Amniotic epithelial cell (primary cell): Measurements from ENCODE around the gene THRB.
A peak's percentile ranks its signal among the peaks of the same experiment; 100 is the strongest.

ENCODE experiments used
- DNase-seq: peaks from one replicate; pipeline ENCODE4 v3.0.0-alpha.2; 2010; ENCODE audit warnings: low read depth

Gene THRB

DNA sequence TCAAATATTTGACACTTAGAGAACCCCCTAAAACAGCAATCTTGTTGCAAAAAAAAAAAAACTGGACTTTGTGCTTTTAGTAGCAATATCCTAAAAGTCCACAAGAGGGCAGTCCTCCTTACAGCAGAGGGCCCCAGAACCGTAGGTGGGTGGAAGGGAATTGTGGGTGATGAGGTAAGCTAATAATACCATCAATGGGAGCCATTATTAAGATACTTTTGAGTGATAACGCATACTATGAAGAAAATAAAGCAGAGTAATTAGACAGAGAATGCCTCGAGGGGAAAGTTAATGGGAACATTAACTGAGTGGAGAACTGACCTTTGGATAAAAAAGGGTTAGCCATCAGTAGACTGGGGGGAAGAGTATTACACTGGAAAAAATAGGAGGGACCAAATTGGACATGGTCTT, 229.9 kb downstream of the THRB start:
- peak; percentile 52 for DNase-seq

DNA sequence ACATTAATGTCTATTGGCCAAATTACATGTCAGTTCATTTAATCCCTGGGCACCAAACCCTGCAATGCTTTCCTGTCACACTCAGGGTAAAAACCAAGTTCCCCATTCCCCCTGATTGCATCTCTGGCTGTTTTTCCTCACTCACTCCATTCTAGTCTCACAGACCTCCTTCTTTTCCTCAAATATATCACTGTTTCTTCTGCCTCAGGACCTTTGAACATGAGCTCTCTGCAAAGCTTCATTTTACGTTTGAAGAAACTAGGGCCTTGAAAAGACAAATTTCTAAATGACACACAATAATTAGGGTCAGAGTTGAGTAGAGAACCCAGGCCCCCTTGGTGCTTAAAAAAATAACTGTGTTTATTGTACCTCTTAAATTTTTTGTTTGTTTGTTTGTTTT, 230.6 kb downstream of the THRB start:
- DNase-seq, result no peak

DNA sequence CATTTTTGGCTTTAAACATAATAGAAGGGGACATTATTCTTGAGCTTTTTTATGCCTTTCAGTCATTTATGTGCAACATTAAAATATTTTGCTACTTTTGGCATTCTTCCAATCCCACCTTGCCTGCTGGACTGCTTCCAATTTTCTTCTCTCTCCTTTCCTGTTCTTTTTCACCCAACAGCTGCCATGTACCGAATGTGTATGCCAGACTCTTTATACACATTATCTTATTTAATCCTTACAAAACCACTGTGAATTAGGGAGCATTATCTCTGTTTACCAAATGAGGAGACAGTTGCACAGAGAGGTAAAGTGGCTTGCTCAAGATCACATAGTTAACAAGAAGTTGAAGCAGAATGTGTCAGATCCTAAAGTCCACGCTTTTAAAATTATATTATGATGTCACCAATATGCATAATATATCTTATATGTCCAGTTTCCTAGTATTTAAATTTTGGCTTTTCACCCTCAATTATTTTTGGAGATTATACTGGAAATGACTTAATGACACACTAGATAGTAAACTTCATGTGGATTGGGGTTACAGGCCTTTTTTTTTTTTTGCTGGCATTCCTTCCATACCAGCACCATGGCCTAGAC, 231.5 kb downstream of the THRB start:
- peak; percentile 21 for DNase-seq

DNA sequence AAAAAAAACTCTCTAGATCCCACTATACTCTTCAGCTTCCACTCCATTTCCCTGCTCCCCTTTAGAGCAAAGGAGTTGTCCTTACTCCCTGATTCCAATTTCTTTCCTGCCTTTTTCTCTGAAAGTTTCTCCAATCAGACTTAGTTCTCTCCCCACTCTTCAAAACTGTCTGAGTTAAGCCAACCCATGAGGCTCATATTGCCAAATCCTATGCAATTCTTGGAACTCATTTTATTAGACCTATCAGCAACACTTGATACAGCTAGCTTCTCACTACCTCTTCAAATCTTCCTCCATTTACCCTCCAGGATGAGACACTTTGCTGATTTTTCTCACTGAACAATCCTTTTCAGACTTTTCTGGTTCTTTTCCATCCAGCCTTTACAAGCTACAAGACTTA, 233.1 kb downstream of the THRB start:
- DNase-seq, result no peak

DNA sequence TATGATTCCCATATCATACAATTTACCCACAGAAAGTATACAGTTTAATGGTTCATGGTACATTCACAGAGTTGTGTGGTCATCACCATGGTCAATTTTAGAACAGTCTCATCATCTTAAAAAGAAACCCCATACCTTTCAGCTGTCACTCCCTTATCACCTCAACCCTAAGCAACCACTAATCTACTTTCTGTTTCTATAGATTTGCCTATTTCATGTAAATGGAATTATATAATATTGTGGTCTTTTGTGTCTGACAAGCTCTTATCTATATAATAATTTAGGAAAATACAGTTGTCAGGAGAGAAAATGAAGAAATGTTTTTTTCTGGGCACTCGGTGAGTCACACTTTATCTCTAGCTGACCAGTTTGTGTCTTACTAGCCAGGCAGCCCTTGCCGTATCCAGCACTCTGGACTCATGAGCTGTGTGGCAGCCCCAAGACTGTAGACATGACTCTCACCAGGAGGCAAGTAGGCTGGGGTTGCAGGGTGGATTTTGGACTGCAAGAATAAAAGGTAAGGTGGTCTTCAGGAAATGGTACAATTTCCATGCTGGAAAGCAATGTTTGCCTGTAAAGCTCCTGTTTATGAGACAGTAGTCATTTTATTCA, 234.6 kb downstream of the THRB start:
- DNase-seq, result peak; percentile 81

DNA sequence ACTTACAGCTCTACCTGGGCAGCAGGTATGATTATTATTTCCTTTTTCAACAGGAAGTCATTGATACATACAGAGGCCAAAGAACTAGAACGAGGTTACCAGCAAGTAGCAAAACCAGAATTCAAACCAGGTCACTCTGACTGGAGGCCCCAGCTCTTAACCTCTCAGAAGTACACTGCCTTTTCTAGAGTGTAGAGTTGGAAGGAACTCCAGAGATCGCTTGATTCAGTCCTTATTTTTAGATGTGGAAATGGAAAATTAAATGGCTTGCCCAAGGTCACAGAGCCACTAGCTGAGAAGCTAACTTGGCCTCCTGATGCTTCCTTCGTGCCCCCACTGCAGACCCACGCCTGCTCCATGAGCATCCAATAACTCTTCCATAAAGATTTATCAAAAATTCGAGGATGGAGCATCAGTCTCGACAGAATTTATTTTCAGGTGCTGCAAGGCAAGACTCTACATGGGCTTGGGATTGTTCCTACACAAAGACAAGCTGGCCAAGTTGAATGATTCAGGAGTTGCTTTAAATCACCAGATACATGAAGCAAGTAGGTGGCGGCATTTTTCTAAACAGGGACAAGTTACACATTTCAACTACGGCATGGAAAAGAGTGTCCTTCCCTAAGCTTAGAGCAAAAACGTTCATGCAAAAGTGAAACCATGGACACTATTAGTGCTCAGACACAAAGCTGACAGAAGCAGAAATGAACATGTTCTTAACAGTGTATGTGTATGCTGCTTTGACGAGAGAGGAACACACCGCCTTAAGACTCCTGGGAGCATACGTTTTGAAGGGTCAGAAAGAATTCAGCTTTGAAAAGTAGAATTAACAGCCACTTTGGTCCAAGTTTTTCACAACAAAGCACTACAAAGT, 235.7 kb downstream of the THRB start:
- DNase-seq, result no peak

DNA sequence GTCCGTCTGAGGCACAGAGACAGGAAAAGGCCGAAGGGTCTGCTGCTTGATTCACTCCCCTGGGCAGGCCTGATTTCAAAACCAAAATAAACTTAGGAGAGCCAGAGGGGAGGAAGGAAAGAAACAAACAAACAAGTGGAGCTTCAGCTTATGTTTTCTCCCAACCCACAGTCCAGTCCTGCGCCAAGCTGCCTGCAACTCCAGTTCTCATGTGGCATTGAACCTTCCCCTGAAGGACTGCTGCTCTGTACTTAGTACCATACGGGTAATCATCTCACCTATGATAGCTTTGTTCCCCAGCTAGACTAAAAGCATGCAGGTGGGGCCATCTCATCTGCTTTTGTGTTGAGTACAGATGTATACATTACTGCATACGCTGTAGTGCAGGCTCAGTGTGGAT, 236.4 kb downstream of the THRB start:
- DNase-seq, result no peak

DNA sequence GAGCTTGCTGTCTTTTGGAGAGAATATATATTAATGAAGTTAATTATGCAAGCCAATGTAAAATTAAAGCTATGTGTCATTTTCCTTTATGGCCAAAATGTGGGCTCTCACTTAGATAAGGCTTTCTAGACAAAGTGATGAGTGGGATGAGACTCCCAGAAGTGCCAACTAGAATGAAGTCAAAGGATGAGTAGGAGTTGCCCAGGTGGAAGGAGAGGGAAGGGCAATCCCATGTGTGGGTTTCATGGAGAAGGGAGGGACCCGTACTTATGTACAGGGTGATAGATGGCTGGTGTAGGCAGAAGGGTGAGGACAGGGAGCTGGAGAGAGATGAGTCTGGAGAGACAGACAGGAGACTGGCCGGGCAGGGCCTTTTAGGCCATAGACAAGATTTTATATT, 239.2 kb downstream of the THRB start:
- DNase-seq, result no peak

DNA sequence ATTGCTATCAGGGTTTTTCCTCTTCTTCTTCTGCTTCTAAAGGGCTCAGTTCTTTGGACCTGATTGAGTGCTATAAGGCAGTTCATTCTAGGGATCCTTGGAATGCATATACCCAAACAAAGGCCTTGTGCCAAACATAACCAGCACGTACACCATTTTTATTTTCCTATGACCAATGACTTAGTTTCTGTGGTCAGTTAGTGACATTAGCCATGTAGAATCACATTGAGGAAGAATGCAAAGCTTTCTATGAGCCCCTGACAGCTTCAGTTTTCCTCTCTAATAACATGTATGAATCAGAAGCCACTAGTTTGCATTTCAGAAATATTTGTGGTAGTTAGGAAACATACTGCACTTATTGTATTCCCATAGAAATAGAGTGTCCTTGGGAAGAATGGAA, 240.0 kb downstream of the THRB start:
- peak; percentile 66 for DNase-seq

DNA sequence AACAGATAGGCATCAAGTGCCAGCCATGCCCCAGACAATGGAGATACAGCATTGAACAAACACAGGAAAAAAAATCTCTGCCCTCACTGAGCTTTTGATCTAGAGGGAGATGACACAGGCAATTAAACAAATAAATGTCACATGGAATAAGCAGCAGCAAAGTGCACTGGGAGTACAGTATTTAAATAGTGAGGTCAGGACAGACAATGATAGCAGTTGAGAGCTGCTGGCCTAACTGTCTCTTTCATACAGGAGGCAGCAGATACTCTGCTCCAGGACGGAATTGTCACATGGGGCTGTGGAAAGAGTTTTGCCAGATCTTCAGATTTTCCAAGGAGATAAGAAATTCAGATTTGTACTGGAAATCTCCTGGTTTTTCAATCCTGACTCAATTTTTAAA, 241.3 kb downstream of the THRB start:
- no peak for DNase-seq

DNA sequence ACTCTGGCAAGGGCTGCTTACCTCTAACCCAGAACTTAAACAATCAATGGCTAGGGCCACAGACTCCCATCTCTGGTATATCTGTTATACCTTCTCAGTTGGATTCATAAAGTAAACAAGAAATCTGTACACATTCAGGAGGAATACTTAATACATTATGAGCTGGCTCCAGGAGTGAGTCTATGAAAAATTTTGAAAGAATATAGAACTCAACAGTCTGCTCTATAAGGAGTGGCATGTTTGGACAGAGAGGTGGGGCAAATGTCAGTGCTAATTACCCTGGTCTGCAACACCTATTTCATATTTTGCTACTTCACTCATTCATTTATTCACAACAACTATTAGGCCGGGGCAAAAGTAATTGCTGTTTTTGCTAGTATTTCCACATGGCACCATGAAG, 245.1 kb downstream of the THRB start:
- no peak for DNase-seq

DNA sequence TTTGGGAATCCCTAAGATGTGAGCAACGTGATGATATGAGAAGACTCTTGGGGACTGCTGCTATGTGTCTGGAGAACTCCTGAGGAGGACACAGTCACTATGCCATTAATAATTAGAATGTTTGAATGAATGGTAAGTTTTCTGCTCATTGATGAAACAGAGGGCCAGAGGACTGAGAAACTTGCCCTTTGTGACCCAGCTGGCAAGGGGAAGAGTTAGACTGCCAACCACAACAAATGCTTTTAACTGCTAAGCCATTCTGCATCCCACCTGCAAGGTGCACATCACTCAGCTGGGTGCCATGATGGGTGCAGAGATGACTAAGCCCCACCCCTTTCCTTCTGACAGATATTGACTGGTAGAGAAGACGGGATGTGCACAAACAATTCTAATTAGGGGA, 249.6 kb downstream of the THRB start:
- no peak for DNase-seq

DNA sequence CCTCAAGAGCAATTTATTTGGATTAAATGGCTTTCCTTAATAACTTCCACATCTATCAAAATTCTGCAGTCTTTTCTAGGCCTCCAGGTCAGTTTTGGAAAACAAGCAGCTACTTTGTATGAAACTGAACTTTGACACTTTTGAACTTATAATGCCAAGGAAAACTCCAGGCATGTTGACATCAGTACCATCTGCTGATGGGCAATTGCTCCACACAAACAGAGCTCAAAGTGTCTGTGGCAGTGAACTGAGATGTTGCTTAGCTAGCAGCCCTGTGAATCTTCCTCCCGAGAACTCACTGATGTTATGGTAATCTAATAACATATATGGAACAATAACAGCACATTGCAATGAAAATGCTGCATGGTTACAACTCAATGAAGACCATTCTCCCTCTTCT, 250.2 kb downstream of the THRB start:
- no peak for DNase-seq

DNA sequence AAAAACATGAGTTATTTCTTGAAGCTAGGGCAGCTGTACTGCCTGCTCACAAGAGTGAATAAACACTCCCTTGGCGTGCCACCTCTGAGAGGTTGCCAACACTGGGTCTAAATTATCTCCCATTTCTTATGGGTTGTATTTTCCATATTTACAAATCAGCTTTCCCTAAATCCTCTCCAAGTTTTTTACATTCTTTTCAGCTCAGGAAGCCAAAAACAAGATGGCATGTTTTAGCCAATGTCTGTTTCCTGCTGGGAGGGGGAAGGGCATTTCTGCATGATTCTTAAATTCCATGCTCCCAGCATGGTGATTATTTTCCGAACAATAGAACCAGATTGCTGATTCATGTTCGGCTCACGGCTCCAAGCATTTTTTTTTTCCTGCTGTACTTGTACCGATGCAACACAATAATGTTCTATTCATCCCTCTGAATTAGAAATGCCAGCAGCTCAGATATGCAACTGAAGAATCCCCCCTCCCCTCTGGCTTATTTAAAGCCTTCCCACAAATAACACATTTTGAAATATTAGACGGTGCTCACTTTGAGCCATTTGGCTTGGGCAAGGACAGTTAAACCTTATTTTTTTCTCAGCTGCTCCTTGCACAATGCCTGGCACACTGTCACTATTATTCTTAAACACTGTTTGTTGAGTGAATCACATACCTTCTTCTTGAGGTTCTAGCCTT, 252.5 kb downstream of the THRB start:
- peak; percentile 63 for DNase-seq

DNA sequence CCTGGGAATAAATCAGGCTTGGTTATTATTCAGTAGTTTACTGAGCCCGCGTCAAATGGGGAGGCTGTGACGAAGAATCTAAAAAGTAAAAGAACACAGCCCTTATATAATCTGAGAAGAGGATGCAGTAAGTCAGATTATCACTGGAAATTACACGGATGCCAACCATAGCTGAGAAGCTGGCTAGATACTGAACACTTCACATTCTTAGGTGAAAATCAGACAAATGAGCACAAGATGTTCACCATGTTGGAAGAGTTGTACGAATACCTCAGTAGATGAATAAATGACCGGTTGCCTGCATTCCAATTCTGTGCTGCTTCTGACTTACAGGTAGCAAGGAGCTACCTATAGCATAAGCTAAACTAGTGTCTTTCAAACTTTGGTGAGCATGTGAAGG, 254.3 kb downstream of the THRB start:
- no peak for DNase-seq

DNA sequence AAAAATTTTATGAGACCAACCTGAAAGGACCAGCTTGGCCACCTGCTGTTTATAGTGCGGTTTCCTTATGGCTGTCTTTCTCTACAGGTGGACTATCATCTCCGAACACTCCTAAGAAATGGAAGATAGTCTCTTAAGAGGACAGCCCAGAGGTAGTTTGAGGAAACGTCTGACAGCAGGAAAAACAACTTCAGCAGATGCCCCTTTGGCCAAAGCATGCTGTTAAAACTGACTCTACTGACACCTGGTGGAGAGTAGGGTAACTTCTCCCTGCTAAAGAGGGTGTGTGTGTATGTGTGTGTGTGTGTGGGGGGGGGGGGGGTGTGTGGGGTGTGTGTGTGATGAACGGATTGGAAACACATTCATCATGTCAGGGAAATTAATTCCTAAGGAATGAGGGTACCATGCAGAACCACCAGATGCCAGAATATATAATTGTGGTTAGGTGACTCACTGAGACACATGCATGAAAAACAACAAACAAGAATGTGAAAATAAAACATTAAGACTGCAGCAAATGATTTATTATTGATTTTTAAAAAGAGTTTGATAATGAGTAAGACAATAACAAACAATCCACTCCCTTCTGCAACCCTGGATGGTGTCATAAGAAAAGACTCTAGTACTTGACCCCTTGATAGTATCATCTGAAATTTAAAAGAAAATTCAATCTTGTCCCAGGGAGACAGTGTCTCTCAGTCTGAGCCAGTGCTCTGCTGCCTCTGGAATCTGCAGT, 256.5 kb downstream of the THRB start:
- peak; percentile 95 for DNase-seq

DNA sequence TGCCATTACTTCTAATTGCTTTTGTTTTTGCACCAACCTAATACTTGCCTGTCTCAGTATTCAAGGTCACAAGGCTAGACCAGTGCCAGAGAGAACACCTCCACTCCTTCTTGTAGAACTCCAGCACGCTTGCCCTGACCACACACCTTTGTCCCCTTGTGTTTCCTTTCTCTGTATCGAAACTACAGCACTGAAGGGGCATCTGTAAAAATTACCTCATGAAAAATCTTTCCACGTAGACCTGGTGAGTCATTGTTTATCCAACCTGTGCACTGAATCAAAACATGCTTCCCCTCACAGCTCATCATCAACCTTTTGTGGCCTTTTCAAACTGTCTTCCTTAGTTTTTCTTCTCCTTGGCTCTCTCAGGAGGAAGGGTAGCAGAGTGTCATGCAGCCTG, 259.5 kb downstream of the THRB start:
- DNase-seq, result no peak

DNA sequence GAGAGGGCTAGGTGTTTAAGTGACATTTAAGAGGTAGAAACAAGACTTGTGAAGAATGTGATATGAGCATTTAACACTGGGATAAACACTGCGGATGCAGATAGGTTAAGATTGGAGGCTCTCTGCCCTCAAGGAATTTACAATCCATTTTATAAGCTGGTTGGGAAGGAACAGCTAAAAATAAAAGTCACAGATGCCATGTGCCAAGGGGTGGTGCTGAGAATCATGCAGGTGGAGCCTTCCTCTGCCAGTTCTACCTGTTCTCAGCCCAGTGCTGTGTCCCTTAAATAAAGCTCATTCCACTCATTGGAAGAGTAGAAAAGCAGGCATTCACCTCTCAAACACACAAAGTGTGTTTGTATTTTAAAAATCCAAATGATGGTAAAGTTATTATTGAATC, 261.9 kb downstream of the THRB start:
- DNase-seq, result no peak

DNA sequence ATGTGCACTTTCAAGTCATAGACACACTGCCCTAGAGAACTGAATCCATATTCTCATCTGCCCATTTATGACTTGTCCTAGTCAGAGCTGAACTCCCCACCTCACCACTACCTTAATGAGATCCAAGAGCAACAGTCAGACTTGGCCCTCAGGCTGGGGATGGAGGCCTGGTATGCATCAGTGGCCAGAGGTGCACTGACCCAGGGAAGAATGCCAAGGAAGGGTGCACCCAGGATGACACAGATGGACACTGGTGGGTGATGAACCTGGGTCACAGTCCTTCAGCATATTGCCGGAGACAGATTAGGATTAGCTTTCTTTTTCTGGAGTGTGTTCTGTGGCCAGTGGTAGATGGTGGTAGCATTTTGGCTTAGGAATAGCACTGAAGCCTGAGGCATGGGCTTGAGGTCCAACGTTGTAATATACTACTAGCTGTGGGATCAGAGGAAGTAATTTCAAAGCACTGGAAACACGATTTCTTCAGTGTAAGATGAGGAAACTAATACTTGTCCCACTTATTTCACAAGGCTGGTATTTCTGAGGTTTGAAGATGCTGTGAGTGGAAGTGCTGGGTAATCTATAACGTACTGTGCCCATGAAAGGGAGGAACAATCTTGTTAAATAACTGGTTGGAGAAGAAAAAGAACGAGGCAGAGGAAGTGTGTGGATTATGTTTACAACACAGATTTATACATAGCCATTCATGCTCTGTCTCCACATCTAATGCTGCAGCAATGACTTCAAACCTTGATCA, 265.0 kb downstream of the THRB start:
- DNase-seq, result no peak

DNA sequence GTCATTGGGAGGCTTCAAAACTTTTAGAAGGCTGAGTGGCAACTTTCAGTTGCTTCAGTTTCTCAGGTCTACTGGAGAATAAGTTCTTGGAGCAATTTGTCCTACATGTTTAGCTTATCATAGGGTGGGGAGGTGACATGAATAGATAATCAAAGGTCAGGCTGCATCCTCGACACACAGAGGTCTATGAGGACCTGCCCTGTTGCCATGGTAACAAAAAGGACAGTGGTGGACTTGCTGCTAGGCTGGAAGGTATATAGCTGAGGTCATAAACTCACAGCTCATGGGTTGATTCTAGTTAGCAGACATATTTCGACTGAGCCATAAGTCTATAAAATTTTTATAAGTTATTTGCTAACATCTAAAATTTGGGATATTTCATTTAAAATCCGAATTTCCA, 267.0 kb downstream of the THRB start:
- no peak for DNase-seq

DNA sequence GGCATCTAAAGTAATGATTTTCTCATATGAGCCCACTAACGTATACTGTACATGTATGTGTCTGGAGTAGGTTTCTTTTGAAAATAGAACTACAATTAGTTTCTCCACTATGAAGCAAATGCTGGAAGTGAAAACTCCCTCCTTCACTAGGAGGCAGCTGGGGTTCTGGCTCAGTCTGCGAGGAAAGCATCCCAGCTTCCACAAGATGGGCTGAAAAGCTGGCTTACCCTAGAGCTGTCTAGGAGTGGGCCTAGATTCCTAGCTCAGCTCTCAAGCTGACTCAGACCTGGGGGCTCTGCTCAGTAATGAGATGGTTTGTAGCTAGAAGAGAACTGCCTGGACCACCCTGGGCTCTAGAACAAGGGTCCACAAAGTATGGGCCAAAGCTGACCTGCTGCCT, 268.3 kb downstream of the THRB start:
- no peak for DNase-seq
